H1 (cell line): ENCODE measurements around the gene KCNQ1. TPM values are rescaled to one million over a fixed set of nuclear protein-coding genes. Genes with fewer than 3 reads are reported as not detected.

ENCODE experiments used
- ASH2L ChIP-seq: fragments of 200-600, 300-600 bp; sonication (generic); IDR thresholded peaks from one replicate; pipeline ENCODE4 v1.7.1; 2017; ENCODE audit warnings: low read length
- CHD7 ChIP-seq: fragments of 300-600 bp; sonication (generic); IDR thresholded peaks from 2 replicates; pipeline ENCODE4 v1.7.1; 2012; ENCODE audit warnings: low read length, moderate library complexity, mild to moderate bottlenecking, inconsistent platforms; ENCODE audit not compliant: insufficient replicate concordance
- EGR1 ChIP-seq: IDR thresholded peaks from 2 replicates; pipeline ENCODE4 v1.6.1; 2011; ENCODE audit warnings: low read depth, low read length, borderline replicate concordance
- HDAC2 ChIP-seq, 2 experiments: fragments of 300-600 bp in 1 of 2; sonication (generic) in 1 of 2; IDR thresholded peaks; 2 replicates each; pipeline ENCODE4 v1.6.1; 2011 to 2012; ENCODE audit warnings: low read depth in 2 of 2, low read length in 2 of 2, mild to moderate bottlenecking in 2 of 2, moderate library complexity in 2 of 2, borderline replicate concordance in 1 of 2, inconsistent platforms in 1 of 2
- MAFK ChIP-seq: IDR thresholded peaks from 2 replicates; pipeline ENCODE4 v1.6.1; 2012; ENCODE audit warnings: low read depth, mild to moderate bottlenecking, improper control_type of control experiment, low read length
- RBBP5 ChIP-seq: IDR thresholded peaks from 2 replicates; pipeline ENCODE4 v1.7.1; 2012; ENCODE audit warnings: low read depth, mild to moderate bottlenecking, inconsistent platforms, low read length, moderate library complexity, borderline replicate concordance
- SP1 ChIP-seq: IDR thresholded peaks from 2 replicates; pipeline ENCODE4 v1.6.1; 2011; ENCODE audit warnings: low read depth, low read length
- SP2 ChIP-seq: IDR thresholded peaks from 2 replicates; pipeline ENCODE4 v1.6.1; 2012; ENCODE audit warnings: mild to moderate bottlenecking, low read length, inconsistent platforms
- TAF7 ChIP-seq: optimal IDR thresholded peaks from 2 replicates; pipeline ENCODE3; 2011; ENCODE audit warnings: low read depth, mild to moderate bottlenecking, inconsistent platforms, low read length, moderate library complexity, borderline replicate concordance
- TCF12 ChIP-seq: IDR thresholded peaks from 2 replicates; pipeline ENCODE4 v1.6.1; 2011; ENCODE audit warnings: low read depth, mild to moderate bottlenecking, low read length
- polyA plus RNA-seq, 7 experiments: library from polyadenylated mRNA; depleted of rRNA in 3 of 7; stranded (reverse) in 5 of 7; unstranded in 2 of 7; fragments of >200 nt in 5 of 7; fragments of 200-250 nt in 2 of 7; gene quantifications; 1 replicate in 5 of 7; 2 replicates in 1 of 7; 4 replicates in 1 of 7; pipeline versions ENCODE4 v1.2.1 to v1.2.3, GENCODE V29; 2011 to 2013; ENCODE audit warnings: missing spikeins in 2 of 7, mixed read lengths in 2 of 7
- total RNA-seq: library from RNA; stranded (reverse); fragmentation: NEBNext Ultra II Directional; extraction: Animal tissue kit (Norgen Biotek cat#: 25700); gene quantifications from 2 replicates; pipeline ENCODE4 v1.2.1, GENCODE V29; 2021

Gene KCNQ1
- total and polyA plus RNA-seq, 2 of the 8 experiments (the other 6 are each of a cell fraction or from before 2014, with no cell fraction given): 1.9 to 2.0 TPM

DNA sequence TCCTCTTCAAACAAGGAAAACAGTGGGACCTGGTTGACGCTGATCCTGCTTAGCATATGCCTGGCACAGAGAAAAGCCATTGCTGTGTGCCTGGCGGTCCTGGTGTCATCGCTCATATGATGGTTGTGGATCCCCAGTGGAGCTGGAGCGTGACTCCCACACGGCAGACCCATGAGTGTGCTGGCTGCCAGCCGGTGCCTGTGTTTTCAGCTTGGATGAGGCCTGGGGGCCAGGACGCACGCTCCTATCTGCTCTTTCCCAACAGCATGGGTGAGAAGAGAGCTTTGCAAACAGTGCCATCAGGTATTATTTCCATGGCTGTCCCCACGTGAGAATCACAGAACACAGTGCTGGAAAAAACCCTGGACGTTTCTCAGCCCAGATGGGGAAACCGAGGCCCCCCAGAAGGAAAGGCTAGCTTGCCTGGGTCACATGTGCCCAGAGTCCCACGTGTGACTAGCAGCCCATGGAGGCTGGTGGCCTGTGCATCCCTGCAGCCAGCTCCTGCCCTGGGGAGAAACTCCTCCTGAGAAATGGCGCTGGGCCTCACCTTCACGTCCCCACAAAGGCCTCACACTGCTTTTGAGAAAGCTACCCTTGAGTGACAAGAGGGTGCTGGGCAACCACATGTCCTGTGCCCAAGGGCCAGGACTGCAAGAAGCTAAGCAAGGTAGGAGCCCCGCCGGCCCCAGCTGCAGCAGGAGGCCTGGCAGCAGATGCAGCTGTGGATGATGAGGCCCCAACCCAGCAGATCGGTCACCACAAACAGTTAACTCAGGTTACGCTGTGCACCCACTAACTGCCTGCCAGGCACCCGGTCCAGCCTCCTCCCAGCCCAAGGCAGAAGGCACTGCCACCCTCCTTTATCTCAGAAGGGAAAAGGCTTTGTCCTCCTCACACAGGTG, 436.5 kb downstream of the KCNQ1 start (continued):
- TF ChIP-seq CHD7 (no peak), MAFK (no peak), TAF7 (no peak), TCF12 (no peak), SP2 (no peak), EGR1 (no peak), RBBP5 (no peak), HDAC2 (IDR thresholded peaks at IDR 0.05; ENCODE audit: borderline replicate concordance in 1 of 2, low read depth in 2 of 2, low read length in 2 of 2) (no peak), SP1 (no peak), ASH2L (no peak)
